Peyer's patch (tissue), 4 donors: ENCODE data around the gene CNTN5. TPM values are rescaled to one million over a fixed set of nuclear protein-coding genes. Genes with fewer than 3 reads are reported as not detected.

Experiments
- DNase-seq, 3 donors: peaks; one replicate each; pipeline ENCODE4 v3.0.0-alpha.2; 2017 to 2019
- H3K27ac ChIP-seq, 4 donors: fragments of 200-600 bp; sonication (generic); one replicate each; pipeline ENCODE4 v1.5.1; 2016 to 2019
- H3K27me3 ChIP-seq, 2 donors: fragments of 200-600 bp; sonication (generic); one replicate each; pipeline ENCODE4 v1.5.1; 2019
- H3K36me3 ChIP-seq, 3 donors: fragments of 200-600 bp; sonication (generic); one replicate each; pipeline ENCODE4 v1.5.1; 2016 to 2019
- H3K4me1 ChIP-seq, 4 donors: fragments of 200-600 bp; sonication (generic); one replicate each; pipeline ENCODE4 v1.5.1; 2016 to 2019
- H3K4me3 ChIP-seq, 4 donors: fragments of 200-600 bp; sonication (generic); 1 replicate in 3 of 4; 2 replicates in 1 of 4; pipeline ENCODE4 v1.5.1; 2016 to 2019; ENCODE audit warnings: mild to moderate bottlenecking in 1 of 4
- H3K9me3 ChIP-seq, 4 donors: fragments of 200-600 bp; sonication (generic); one replicate each; pipeline ENCODE4 v1.5.1; 2016 to 2019; ENCODE audit warnings: mild to moderate bottlenecking in 1 of 4
- CTCF ChIP-seq, 6 experiments: fragments of 450-650 bp in 4 of 6; fragments of 200-600 bp in 2 of 6; sonication (generic) in 1 of 6; IDR thresholded peaks; one replicate each; pipeline ENCODE4 v1.5.1; 2017 to 2019; ENCODE audit warnings: antibody characterized with exemption in 6 of 6, mild to moderate bottlenecking in 3 of 6, moderate library complexity in 1 of 6
- POLR2A ChIP-seq, 2 donors: fragments of 450-650 bp; IDR thresholded peaks; one replicate each; pipeline ENCODE4 v1.5.1; 2017; ENCODE audit warnings: antibody characterized with exemption in 2 of 2, mild to moderate bottlenecking in 2 of 2, moderate library complexity in 2 of 2
- total RNA-seq, 4 donors: library from RNA; depleted of rRNA; stranded (reverse); fragments of >200 nt; gene quantifications; one replicate each; pipeline ENCODE4 v1.1.0, GENCODE V29; 2016

Gene CNTN5
- total RNA-seq, 4 donors from 2014 or later, result not detected

GRCh38 chr11:99535819-99536218 is 515.1 kb downstream of the CNTN5 start:
- DNase-seq, result no peak
- Histone ChIP-seq H3K4me1 (no peaks in the 10 kb centered on the region), H3K27me3 (no peaks in the 10 kb centered on the region), H3K4me3 (no peak overlapping the region), H3K36me3 (no peaks in the 10 kb centered on the region), H3K27ac (no peak overlapping the region), H3K9me3 (no peaks in the 10 kb centered on the region)
- TF ChIP-seq POLR2A (IDR thresholded peaks at IDR 0.05), result no peak
- TF ChIP-seq CTCF (IDR thresholded peaks at IDR 0.05), result no peak

GRCh38 chr11:99537681-99538080 is 516.9 kb downstream of the CNTN5 start:
- Histone ChIP-seq H3K27ac (no peak overlapping the region), H3K27me3 (no peaks in the 10 kb centered on the region), H3K4me3 (no peak overlapping the region), H3K36me3 (no peaks in the 10 kb centered on the region), H3K4me1 (no peaks in the 10 kb centered on the region), H3K9me3 (no peaks in the 10 kb centered on the region)
- DNase-seq, result no peak
- no peak for TF ChIP-seq CTCF (IDR thresholded peaks at IDR 0.05)
- TF ChIP-seq POLR2A (IDR thresholded peaks at IDR 0.05), result no peak

GRCh38 chr11:99545616-99546015 is 524.9 kb downstream of the CNTN5 start:
- DNase-seq, result no peak
- no peak overlapping the region for H3K27ac ChIP-seq
- TF ChIP-seq CTCF (IDR thresholded peaks at IDR 0.05) (no peak), POLR2A (IDR thresholded peaks at IDR 0.05) (no peak)
- H3K36me3 ChIP-seq, result no peaks in the 10 kb centered on the region
- no peak overlapping the region for H3K4me3 ChIP-seq
- no peaks in the 10 kb centered on the region for H3K27me3 ChIP-seq
- no peaks in the 10 kb centered on the region for H3K9me3 ChIP-seq
- no peaks in the 10 kb centered on the region for H3K4me1 ChIP-seq

GRCh38 chr11:99548264-99548663 is 527.5 kb downstream of the CNTN5 start:
- Histone ChIP-seq H3K9me3 (no peaks in the 10 kb centered on the region), H3K27me3 (no peaks in the 10 kb centered on the region), H3K27ac (no peak overlapping the region), H3K4me3 (no peak overlapping the region), H3K36me3 (no peaks in the 10 kb centered on the region), H3K4me1 (no peaks in the 10 kb centered on the region)
- no peak for DNase-seq
- TF ChIP-seq POLR2A (IDR thresholded peaks at IDR 0.05), result no peak
- TF ChIP-seq CTCF (IDR thresholded peaks at IDR 0.05), result no peak

- Histone ChIP-seq H3K9me3 (no peaks in the 10 kb centered on the region), H3K4me1 (no peaks in the 10 kb centered on the region), H3K27ac (no peak overlapping the region), H3K27me3 (no peaks in the 10 kb centered on the region), H3K36me3 (no peaks in the 10 kb centered on the region), H3K4me3 (no peak overlapping the region)
- TF ChIP-seq POLR2A (IDR thresholded peaks at IDR 0.05), result no peak
- TF ChIP-seq CTCF (IDR thresholded peaks at IDR 0.05), result no peak
- DNase-seq, result no peak
Measured at GRCh38 chr11:99554232-99554903, 533.6 kb downstream of the CNTN5 start.

- no peaks in the 10 kb centered on the region for H3K36me3 ChIP-seq
- no peaks in the 10 kb centered on the region for H3K9me3 ChIP-seq
- H3K27me3 ChIP-seq, result no peaks in the 10 kb centered on the region
- no peak overlapping the region for H3K4me3 ChIP-seq
- no peak overlapping the region for H3K27ac ChIP-seq
- TF ChIP-seq POLR2A (IDR thresholded peaks at IDR 0.05) (no peak), CTCF (IDR thresholded peaks at IDR 0.05) (no peak)
- DNase-seq, result no peak
- no peaks in the 10 kb centered on the region for H3K4me1 ChIP-seq
Measured at GRCh38 chr11:99555486-99555885, 534.7 kb downstream of the CNTN5 start.
